Neural crest cell (in vitro differentiated cells): ENCODE measurements around the gene COL23A1. TPM values are rescaled to one million over a fixed set of nuclear protein-coding genes. Genes with fewer than 3 reads are reported as not detected.

ENCODE experiments used
- DNase-seq: peaks from one replicate; pipeline ENCODE4 v3.0.0; 2021; ENCODE audit warnings: low read depth, mixed read lengths, low spot score
- H3K27ac Mint-ChIP-seq: one replicate; pipeline ENCODE4 v1.8.0; 2021; ENCODE audit warnings: mild to moderate bottlenecking, mixed read lengths; ENCODE audit not compliant: unreplicated experiment
- H3K27me3 Mint-ChIP-seq: 2 replicates; pipeline ENCODE4 v1.8.0; 2021; ENCODE audit warnings: low read depth, mild to moderate bottlenecking, mixed read lengths
- H3K36me3 Mint-ChIP-seq: 2 replicates; pipeline ENCODE4 v1.8.0; 2021; ENCODE audit warnings: low read depth, mild to moderate bottlenecking, mixed read lengths
- H3K4me1 Mint-ChIP-seq: 2 replicates; pipeline ENCODE4 v1.8.0; 2021; ENCODE audit warnings: mixed read lengths
- H3K4me3 Mint-ChIP-seq: one replicate; pipeline ENCODE4 v1.8.0; 2021; ENCODE audit warnings: mild to moderate bottlenecking, mixed read lengths
- H3K9me3 Mint-ChIP-seq: 2 replicates; pipeline ENCODE4 v1.8.0; 2021; ENCODE audit warnings: mixed read lengths
- total RNA-seq: library from RNA; stranded (reverse); gene quantifications from 2 replicates; pipeline ENCODE4 v1.2.1, GENCODE V29; 2021
- TF ChIP-seq, protein P1 (sequence below): fragments of 200-600 bp; sonication (generic); conservative IDR thresholded peaks from 2 replicates; pipeline ENCODE4 v1.5.0; 2021; ENCODE audit warnings: antibody characterized with exemption, mild to moderate bottlenecking

Gene COL23A1
- total RNA-seq, 1 donor from 2014 or later: 33.7 TPM

DNA sequence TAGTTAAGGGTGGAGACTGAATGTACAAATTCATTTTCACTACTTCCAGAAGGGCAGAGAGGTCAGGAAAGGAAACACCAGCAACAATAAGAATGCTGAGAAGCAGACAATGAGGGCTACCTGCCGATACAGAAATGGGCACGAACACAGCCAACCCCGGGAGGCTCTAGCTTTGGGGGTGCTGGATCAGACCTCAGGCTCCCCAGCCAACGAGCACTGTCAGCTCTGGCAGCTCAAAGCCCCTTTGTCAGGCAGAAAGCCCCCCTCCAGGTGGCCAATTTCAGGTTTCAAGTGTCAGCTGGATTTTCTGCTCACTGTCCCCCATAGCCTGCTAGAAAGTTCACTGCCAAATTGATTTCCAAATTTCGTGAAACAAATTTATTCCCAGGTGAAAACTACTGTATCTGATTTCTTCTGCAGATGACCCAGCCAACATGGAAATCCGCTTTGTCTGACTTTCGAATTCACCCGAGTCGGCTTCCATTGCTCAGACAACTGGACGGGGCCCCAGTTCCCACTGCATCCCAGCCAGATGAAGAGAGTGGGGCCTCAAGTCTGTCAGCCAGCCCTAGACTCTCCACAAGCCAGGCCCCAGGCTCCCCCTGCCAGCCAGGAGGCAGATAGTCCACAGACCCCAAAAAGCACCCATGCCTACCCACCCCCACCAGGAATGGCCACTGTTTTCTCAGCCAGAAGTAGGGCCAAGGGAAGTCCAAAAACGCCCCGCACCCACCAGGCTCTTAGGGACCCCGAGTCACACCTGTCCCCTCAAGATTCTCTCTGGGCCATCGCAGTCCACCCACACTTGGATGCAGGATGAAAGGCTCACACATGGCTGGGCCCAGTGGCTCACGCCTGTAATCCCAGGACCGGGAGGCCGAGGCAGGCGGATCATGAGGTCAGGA is 261.1 kb downstream of the COL23A1 start:
- DNase-seq: no peak
- H3K27ac Mint-ChIP-seq: peak overlapping the region; percentile 27
- peaks cover 49% of the 10 kb centered on the region for H3K4me1 Mint-ChIP-seq

GRCh38 chr5:178327931-178328711 is 262.1 kb downstream of the COL23A1 start:
- DNase-seq: no peak
- Mint-ChIP-seq H3K27ac (peak overlapping the region; percentile 43), H3K36me3 (no peaks in the 10 kb centered on the region), H3K4me1 (peaks cover 59% of the 10 kb centered on the region), H3K4me3 (no peak overlapping the region), H3K27me3 (no peaks in the 10 kb centered on the region), H3K9me3 (no peaks in the 10 kb centered on the region)
- TF ChIP-seq, protein P1, sequence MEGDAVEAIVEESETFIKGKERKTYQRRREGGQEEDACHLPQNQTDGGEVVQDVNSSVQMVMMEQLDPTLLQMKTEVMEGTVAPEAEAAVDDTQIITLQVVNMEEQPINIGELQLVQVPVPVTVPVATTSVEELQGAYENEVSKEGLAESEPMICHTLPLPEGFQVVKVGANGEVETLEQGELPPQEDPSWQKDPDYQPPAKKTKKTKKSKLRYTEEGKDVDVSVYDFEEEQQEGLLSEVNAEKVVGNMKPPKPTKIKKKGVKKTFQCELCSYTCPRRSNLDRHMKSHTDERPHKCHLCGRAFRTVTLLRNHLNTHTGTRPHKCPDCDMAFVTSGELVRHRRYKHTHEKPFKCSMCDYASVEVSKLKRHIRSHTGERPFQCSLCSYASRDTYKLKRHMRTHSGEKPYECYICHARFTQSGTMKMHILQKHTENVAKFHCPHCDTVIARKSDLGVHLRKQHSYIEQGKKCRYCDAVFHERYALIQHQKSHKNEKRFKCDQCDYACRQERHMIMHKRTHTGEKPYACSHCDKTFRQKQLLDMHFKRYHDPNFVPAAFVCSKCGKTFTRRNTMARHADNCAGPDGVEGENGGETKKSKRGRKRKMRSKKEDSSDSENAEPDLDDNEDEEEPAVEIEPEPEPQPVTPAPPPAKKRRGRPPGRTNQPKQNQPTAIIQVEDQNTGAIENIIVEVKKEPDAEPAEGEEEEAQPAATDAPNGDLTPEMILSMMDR: no peak

More for the DNA sequence above, 261.1 kb downstream of the COL23A1 start:
- no peak overlapping the region for H3K4me3 Mint-ChIP-seq
- H3K36me3 Mint-ChIP-seq: no peaks in the 10 kb centered on the region
- H3K9me3 Mint-ChIP-seq: no peaks in the 10 kb centered on the region
- TF ChIP-seq, protein P1: no peak
- no peaks in the 10 kb centered on the region for H3K27me3 Mint-ChIP-seq

DNA sequence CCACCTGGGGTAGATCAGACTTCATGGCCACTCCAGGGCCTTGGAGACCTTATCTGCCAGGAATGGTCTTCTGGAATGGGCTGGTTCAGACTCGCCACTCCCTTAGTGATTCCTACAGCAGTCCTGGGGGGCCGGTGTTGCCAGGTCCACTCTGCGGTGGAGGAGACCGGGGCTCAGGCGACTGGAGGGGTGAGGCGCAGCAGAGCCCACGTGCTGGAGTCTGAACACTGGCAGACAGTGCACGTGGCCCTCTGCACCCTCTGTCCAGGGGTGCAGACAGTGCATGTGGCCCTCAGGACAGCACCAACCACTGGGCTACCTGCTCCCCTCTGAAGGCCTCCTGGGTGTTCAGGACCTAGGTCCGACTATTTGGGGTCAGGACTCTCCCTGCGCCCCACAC is 262.7 kb downstream of the COL23A1 start:
- no peak overlapping the region for H3K27ac Mint-ChIP-seq
- H3K27me3 Mint-ChIP-seq: no peaks in the 10 kb centered on the region
- no peak for DNase-seq
- no peak overlapping the region for H3K4me3 Mint-ChIP-seq
- peaks cover 56% of the 10 kb centered on the region for H3K4me1 Mint-ChIP-seq
- H3K36me3 Mint-ChIP-seq: no peaks in the 10 kb centered on the region
- TF ChIP-seq, protein P1: no peak
- H3K9me3 Mint-ChIP-seq: no peaks in the 10 kb centered on the region

- Mint-ChIP-seq H3K36me3 (no peaks in the 10 kb centered on the region), H3K27ac (no peak overlapping the region), H3K4me3 (no peak overlapping the region), H3K9me3 (no peaks in the 10 kb centered on the region), H3K27me3 (no peaks in the 10 kb centered on the region), H3K4me1 (peaks cover 50% of the 10 kb centered on the region)
- DNase-seq: no peak
- TF ChIP-seq, protein P1: no peak
Observed at GRCh38 chr5:178326374-178326715, 263.8 kb downstream of the COL23A1 start.

DNA sequence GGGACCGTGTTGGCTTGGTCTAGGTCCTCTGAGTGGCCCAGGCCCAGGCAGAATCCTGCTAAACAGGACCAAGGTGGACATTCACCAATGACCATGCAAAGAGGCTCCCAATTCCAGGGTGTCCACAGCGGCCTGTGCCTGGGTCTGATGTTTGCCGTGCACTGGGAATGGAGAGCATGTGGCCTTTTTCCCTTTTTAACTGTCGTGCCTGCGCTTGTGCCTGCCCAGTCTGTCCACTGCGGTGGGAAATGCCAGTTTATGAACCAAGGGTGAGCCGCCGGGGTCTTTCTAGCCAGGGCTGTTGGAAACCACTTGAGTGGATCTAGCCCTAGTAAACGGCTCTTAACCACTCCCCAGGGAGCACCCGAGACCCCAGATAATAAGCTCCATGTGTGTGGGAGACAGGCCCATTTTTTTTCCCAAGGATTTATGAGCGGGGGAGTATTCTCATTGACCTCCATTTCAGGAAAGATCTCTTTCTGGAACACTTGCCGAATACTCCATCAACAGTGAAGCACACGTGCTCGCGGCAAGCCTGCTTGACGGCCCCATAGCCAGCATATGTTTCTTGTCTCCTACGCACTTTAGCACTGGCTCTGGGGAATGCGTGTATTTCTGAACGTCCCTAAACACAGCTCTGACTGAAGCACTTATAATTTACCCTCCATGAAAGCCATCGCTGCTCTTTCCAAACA is 264.4 kb downstream of the COL23A1 start:
- Mint-ChIP-seq H3K27ac (no peak overlapping the region), H3K4me1 (peaks cover 50% of the 10 kb centered on the region), H3K36me3 (no peaks in the 10 kb centered on the region), H3K27me3 (no peaks in the 10 kb centered on the region), H3K4me3 (no peak overlapping the region), H3K9me3 (no peaks in the 10 kb centered on the region)
- DNase-seq: no peak
- TF ChIP-seq, protein P1: no peak
